ENCODE data around the gene EFCAB5. TPM values are rescaled to one million over a fixed set of nuclear protein-coding genes. Genes with fewer than 3 reads are reported as not detected.

EFCAB5 gene
- total RNA-seq, 1 donor from 2014 or later, result 0.30 TPM

- H3K4me3 Mint-ChIP-seq, result no peak overlapping the region
- no peak for DNase-seq (ENCODE audit: low read depth, low spot score)
- H3K27ac Mint-ChIP-seq (ENCODE audit: unreplicated experiment), result no peak overlapping the region
- no peaks in the 10 kb centered on the region for H3K9me3 Mint-ChIP-seq
- no peaks in the 10 kb centered on the region for H3K27me3 Mint-ChIP-seq (ENCODE audit: low read depth)
- no peak for TF ChIP-seq CTCF (conservative IDR thresholded peaks at IDR 0.05)
- H3K4me1 Mint-ChIP-seq, result no peaks in the 10 kb centered on the region
- H3K36me3 Mint-ChIP-seq (ENCODE audit: low read depth), result no peaks in the 10 kb centered on the region
Observed at GRCh38 chr17:29977836-29978235, 36.4 kb downstream of the EFCAB5 start.

GRCh38 chr17:29980261-29980660 lies 38.8 kb downstream of the EFCAB5 start:
- DNase-seq (ENCODE audit: low read depth, low spot score), result no peak
- TF ChIP-seq CTCF (conservative IDR thresholded peaks at IDR 0.05), result no peak
- Mint-ChIP-seq H3K36me3 (ENCODE audit: low read depth) (peaks cover 3% of the 10 kb centered on the region), H3K27ac (ENCODE audit: unreplicated experiment) (no peak overlapping the region), H3K9me3 (no peaks in the 10 kb centered on the region), H3K27me3 (ENCODE audit: low read depth) (no peaks in the 10 kb centered on the region), H3K4me1 (no peaks in the 10 kb centered on the region), H3K4me3 (no peak overlapping the region)

- no peaks in the 10 kb centered on the region for H3K4me1 Mint-ChIP-seq
- no peak overlapping the region for H3K27ac Mint-ChIP-seq (ENCODE audit: unreplicated experiment)
- H3K36me3 Mint-ChIP-seq (ENCODE audit: low read depth), result peaks cover 3% of the 10 kb centered on the region
- DNase-seq (ENCODE audit: low read depth, low spot score), result no peak
- H3K4me3 Mint-ChIP-seq, result no peak overlapping the region
- H3K9me3 Mint-ChIP-seq, result peaks cover 4% of the 10 kb centered on the region
- no peak for TF ChIP-seq CTCF (conservative IDR thresholded peaks at IDR 0.05)
- H3K27me3 Mint-ChIP-seq (ENCODE audit: low read depth), result no peaks in the 10 kb centered on the region
Observed at GRCh38 chr17:29982991-29983653, 41.7 kb downstream of the EFCAB5 start.

- no peak for TF ChIP-seq CTCF (conservative IDR thresholded peaks at IDR 0.05)
- Mint-ChIP-seq H3K36me3 (ENCODE audit: low read depth) (no peaks in the 10 kb centered on the region), H3K4me3 (no peak overlapping the region), H3K9me3 (peaks cover 9% of the 10 kb centered on the region), H3K27ac (ENCODE audit: unreplicated experiment) (no peak overlapping the region), H3K27me3 (ENCODE audit: low read depth) (no peaks in the 10 kb centered on the region), H3K4me1 (no peaks in the 10 kb centered on the region)
- no peak for DNase-seq (ENCODE audit: low read depth, low spot score)
Observed at GRCh38 chr17:29996458-29996857, 55.0 kb downstream of the EFCAB5 start.

GRCh38 chr17:30000001-30000754 lies 58.7 kb downstream of the EFCAB5 start:
- H3K27ac Mint-ChIP-seq (ENCODE audit: unreplicated experiment), result no peak overlapping the region
- H3K4me3 Mint-ChIP-seq, result no peak overlapping the region
- H3K9me3 Mint-ChIP-seq, result peaks cover 3% of the 10 kb centered on the region
- DNase-seq (ENCODE audit: low read depth, low spot score), result no peak
- no peaks in the 10 kb centered on the region for H3K36me3 Mint-ChIP-seq (ENCODE audit: low read depth)
- no peak for TF ChIP-seq CTCF (conservative IDR thresholded peaks at IDR 0.05)
- no peaks in the 10 kb centered on the region for H3K4me1 Mint-ChIP-seq
- H3K27me3 Mint-ChIP-seq (ENCODE audit: low read depth), result no peaks in the 10 kb centered on the region
